MCF 10A (cell line): ENCODE measurements around the gene EPHB6. TPM values are rescaled to one million over a fixed set of nuclear protein-coding genes. Genes with fewer than 3 reads are reported as not detected.

Experiments
- BruUV-seq: library from RNA; stranded (reverse); fragments of 400-500 nt; replicated peaks from 2 replicates; lab custom pipeline; 2021; lab: Mats Ljungman, UMichigan
- CTCF ChIA-PET: fragments of 300-600 bp; sonication (Branson Sonifier 250); formaldehyde crosslinking; extraction: SDS; loops from one replicate; lab custom pipeline; 2021; ENCODE audit warnings: antibody characterized with exemption, inconsistent platforms; lab: Yijun Ruan, JAX
- POLR2A ChIA-PET: fragments of 300-600, 350-650 bp; sonication (Branson Sonifier 250); formaldehyde crosslinking; extraction: SDS; loops from one replicate; lab custom pipeline; 2020; ENCODE audit warnings: antibody characterized with exemption, inconsistent platforms; lab: Yijun Ruan, JAX
- DNase-seq: peaks from one replicate; pipeline ENCODE4 v3.0.0-alpha.2; 2018; ENCODE audit not compliant: unreplicated experiment
- H3K27ac Mint-ChIP-seq: one replicate; pipeline ENCODE4 v1.8.0; 2022; ENCODE audit warnings: mild to moderate bottlenecking, low read depth, mixed read lengths; ENCODE audit not compliant: unreplicated experiment
- H3K27me3 Mint-ChIP-seq: one replicate; pipeline ENCODE4 v1.8.0; 2022; ENCODE audit warnings: mixed read lengths; ENCODE audit not compliant: insufficient read depth, unreplicated experiment
- H3K36me3 Mint-ChIP-seq: one replicate; pipeline ENCODE4 v1.8.0; 2022; ENCODE audit warnings: mild to moderate bottlenecking, moderate library complexity, mixed read lengths; ENCODE audit not compliant: insufficient read depth, unreplicated experiment
- H3K4me1 Mint-ChIP-seq: one replicate; pipeline ENCODE4 v1.8.0; 2022; ENCODE audit warnings: mixed read lengths; ENCODE audit not compliant: insufficient read depth, unreplicated experiment
- H3K4me3 Mint-ChIP-seq: one replicate; pipeline ENCODE4 v1.8.0; 2022; ENCODE audit warnings: mild to moderate bottlenecking, moderate library complexity, mixed read lengths; ENCODE audit not compliant: unreplicated experiment
- H3K9me3 Mint-ChIP-seq: one replicate; pipeline ENCODE4 v1.8.0; 2022; ENCODE audit warnings: mixed read lengths; ENCODE audit not compliant: unreplicated experiment
- intact Hi-C: fragments of 100-400 bp; cut with micrococcal nuclease; formaldehyde crosslinking; loops from 2 replicates; pipeline ENCODE4 v1.14.1; 2022
- total RNA-seq: library from RNA; stranded (reverse); gene quantifications from 2 replicates; pipeline ENCODE4 v1.2.3, GENCODE V29; 2022
- TF ChIP-seq, protein P1 (sequence below): fragments of 200-600 bp; IDR thresholded peaks from one replicate; pipeline ENCODE4 v1.8.0; 2022; ENCODE audit warnings: antibody characterized with exemption, mild to moderate bottlenecking; ENCODE audit not compliant: unreplicated experiment

The EPHB6 gene
- total RNA-seq, 1 experiment from 2014 or later: 1.4 TPM

DNA sequence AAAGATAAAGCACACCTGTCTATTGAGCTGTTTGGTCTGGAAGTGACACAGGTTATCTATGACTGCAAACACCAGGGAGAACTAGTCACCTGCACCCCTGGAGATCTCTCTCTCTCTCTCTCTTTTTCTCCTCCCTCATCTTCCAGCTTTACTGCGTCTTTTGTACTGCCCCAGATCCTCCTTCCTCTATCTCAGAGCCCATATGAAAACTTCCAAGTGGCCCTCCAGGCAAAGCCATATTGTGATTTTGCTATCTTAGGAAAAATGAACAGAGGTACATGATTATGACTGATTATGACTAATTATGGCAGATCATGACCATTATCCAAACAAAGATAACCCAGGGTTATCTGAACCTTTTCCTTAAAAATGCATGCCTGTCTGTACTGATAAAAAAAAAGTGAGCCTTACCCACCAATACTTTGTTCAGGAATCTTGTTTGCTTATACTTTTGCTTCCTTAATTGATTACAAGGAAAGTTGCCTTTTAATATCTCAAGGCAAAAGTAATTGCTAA lies 12.6 kb upstream of the EPHB6 start:
- ChIA-PET POLR2A (no interaction called here), CTCF (interaction anchor here (0.7 to 2.2 kb wide), 10 partner anchors 12 to 398 kb away, joined by 3 to 9 read pairs (median 4); partner anchors contain the start of gene EPHB6)
- Mint-ChIP-seq H3K4me3 (no peak overlapping the region), H3K36me3 (no peaks in the 10 kb centered on the region), H3K27me3 (peaks cover 29% of the 10 kb centered on the region), H3K4me1 (no peaks in the 10 kb centered on the region), H3K9me3 (no peaks in the 10 kb centered on the region), H3K27ac (no peak overlapping the region)
- TF ChIP-seq, protein P1, sequence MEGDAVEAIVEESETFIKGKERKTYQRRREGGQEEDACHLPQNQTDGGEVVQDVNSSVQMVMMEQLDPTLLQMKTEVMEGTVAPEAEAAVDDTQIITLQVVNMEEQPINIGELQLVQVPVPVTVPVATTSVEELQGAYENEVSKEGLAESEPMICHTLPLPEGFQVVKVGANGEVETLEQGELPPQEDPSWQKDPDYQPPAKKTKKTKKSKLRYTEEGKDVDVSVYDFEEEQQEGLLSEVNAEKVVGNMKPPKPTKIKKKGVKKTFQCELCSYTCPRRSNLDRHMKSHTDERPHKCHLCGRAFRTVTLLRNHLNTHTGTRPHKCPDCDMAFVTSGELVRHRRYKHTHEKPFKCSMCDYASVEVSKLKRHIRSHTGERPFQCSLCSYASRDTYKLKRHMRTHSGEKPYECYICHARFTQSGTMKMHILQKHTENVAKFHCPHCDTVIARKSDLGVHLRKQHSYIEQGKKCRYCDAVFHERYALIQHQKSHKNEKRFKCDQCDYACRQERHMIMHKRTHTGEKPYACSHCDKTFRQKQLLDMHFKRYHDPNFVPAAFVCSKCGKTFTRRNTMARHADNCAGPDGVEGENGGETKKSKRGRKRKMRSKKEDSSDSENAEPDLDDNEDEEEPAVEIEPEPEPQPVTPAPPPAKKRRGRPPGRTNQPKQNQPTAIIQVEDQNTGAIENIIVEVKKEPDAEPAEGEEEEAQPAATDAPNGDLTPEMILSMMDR: no peak
- no peak for DNase-seq
- intact Hi-C loops: no loop called here
- no TSS peak for BruUV-seq

DNA sequence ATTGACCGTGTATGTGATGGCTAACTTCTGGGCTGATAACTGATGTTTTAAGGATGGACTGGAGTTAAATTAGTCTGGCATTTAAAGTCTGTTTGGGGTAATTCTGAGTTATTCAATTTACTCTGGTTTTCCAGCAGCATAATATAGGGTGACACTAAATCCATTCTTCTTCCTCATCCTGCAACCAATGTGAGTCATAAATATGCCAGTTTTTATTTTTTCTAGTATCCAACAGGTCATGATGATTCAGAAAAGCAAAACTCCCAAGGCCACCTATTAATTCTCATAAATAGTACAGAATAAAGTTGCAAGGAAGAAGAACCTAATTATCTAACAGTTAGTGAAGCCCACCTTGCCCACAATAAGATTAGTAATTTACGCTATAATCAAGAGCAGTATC lies 7.5 kb upstream of the EPHB6 start:
- DNase-seq: no peak
- BruUV-seq: no TSS peak
- intact Hi-C loops: no loop called here
- H3K27me3 Mint-ChIP-seq: peaks cover 68% of the 10 kb centered on the region
- CTCF ChIA-PET: no interaction called here
- no peaks in the 10 kb centered on the region for H3K36me3 Mint-ChIP-seq
- H3K9me3 Mint-ChIP-seq: no peaks in the 10 kb centered on the region
- TF ChIP-seq, protein P1: no peak
- no peak overlapping the region for H3K27ac Mint-ChIP-seq
- H3K4me3 Mint-ChIP-seq: no peak overlapping the region
- no peaks in the 10 kb centered on the region for H3K4me1 Mint-ChIP-seq
- POLR2A ChIA-PET: no interaction called here

DNA sequence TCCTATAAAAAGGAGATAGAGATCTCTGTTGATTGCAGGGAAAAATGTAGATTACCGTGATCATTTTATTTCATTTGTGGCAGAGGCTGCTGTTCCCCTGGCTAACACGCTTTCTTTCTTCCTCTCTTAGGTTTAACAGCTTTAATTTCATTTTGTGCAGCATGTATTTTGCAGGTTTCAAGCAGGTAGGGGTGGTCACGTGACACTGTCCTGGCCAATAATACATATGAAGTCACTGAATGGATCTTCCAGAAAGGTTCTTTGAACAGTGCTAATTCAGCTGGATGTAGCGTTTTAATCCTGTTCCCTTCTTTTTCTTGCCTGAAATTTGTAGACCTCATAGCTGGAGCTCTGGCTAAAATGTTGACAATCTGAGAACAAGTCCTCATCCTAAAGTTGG lies 3.6 kb upstream of the EPHB6 start:
- CTCF ChIA-PET: interaction anchor here (0.6 to 4.4 kb wide), 12 partner anchors 12 to 388 kb away, joined by 3 to 49 read pairs (median 4); no protein-coding TSS in a partner anchor
- intact Hi-C loops: no loop called here
- DNase-seq: no peak
- POLR2A ChIA-PET: no interaction called here
- H3K27ac Mint-ChIP-seq: no peak overlapping the region
- no peak overlapping the region for H3K4me3 Mint-ChIP-seq
- BruUV-seq: no TSS peak
- H3K4me1 Mint-ChIP-seq: peaks cover 22% of the 10 kb centered on the region
- H3K36me3 Mint-ChIP-seq: no peaks in the 10 kb centered on the region
- TF ChIP-seq, protein P1: no peak
- H3K27me3 Mint-ChIP-seq: peaks cover 60% of the 10 kb centered on the region
- H3K9me3 Mint-ChIP-seq: no peaks in the 10 kb centered on the region

DNA sequence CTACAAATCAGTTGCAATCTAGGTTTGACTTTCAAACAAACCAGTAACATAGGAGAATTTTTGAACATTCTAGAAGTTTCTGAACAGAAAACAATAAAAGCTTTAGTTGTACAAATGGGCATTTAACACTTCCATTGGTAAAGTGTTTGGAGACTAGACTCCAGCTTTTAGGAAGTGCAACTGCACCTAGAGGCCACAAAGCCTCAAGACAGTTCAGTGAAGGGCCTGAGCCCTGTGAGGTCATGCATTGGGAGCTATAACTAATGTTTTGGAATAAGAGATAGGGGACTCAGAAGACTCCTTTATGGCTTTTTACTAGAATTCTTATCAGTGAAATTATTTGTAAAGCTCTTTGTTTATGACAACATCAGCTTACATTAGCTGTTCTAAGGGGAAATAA lies 3.0 kb upstream of the EPHB6 start:
- Mint-ChIP-seq H3K4me1 (peaks cover 26% of the 10 kb centered on the region), H3K27me3 (peaks cover 66% of the 10 kb centered on the region), H3K36me3 (no peaks in the 10 kb centered on the region), H3K4me3 (no peak overlapping the region), H3K9me3 (no peaks in the 10 kb centered on the region), H3K27ac (no peak overlapping the region)
- no peak for DNase-seq
- intact Hi-C loops: no loop called here
- POLR2A ChIA-PET: no interaction called here
- no TSS peak for BruUV-seq
- TF ChIP-seq, protein P1: no peak
- CTCF ChIA-PET: interaction anchor here (0.6 to 4.4 kb wide), 17 partner anchors 11 to 393 kb away, joined by 3 to 49 read pairs (median 4); no protein-coding TSS in a partner anchor
